HL-60/S4 (cell line): ENCODE results near the gene ENTPD8.

ENCODE experiments used
- in situ Hi-C: fragments of 300-500 bp; cut with MboI; formaldehyde crosslinking; loops from 2 replicates; pipeline ENCODE4 v1.14.3; 2022; ENCODE audit warnings: low sequenced_read_pairs

Gene ENTPD8

GRCh38 chr9:137448602-137448962 is 7.4 kb upstream of the ENTPD8 start:
- in situ Hi-C loops = no loop called here

GRCh38 chr9:137447722-137448601 is 6.8 kb upstream of the ENTPD8 start:
- in situ Hi-C loops = no loop called here

GRCh38 chr9:137446851-137447471 is 5.8 kb upstream of the ENTPD8 start:
- in situ Hi-C loops = no loop called here

- in situ Hi-C loops = no loop called here
These were observed 4.8 kb upstream of the ENTPD8 start for GRCh38 chr9:137445930-137446431.

- in situ Hi-C loops = no loop called here
These were observed 4.2 kb upstream of the ENTPD8 start for GRCh38 chr9:137445275-137445807.

- in situ Hi-C loops = no loop called here
These were observed 3.1 kb upstream of the ENTPD8 start for GRCh38 chr9:137444106-137444790.

- in situ Hi-C loops = no loop called here
These were observed 771 bp upstream of the ENTPD8 start for GRCh38 chr9:137441935-137442321.

GRCh38 chr9:137439158-137439714 is 1.9 kb downstream of the ENTPD8 start:
- in situ Hi-C loops = no loop called here

- in situ Hi-C loops = no loop called here
These were observed 2.5 kb downstream of the ENTPD8 start for GRCh38 chr9:137438591-137439157.

GRCh38 chr9:137437691-137438590 is 3.2 kb downstream of the ENTPD8 start:
- in situ Hi-C loops = no loop called here

GRCh38 chr9:137436761-137437600 is 4.2 kb downstream of the ENTPD8 start:
- in situ Hi-C loops = no loop called here

- in situ Hi-C loops = no loop called here
These were observed 5.0 kb downstream of the ENTPD8 start for GRCh38 chr9:137435980-137436760.

GRCh38 chr9:137435381-137435891 is 5.7 kb downstream of the ENTPD8 start:
- in situ Hi-C loops = no loop called here

- in situ Hi-C loops = no loop called here
These were observed 6.4 kb downstream of the ENTPD8 start for GRCh38 chr9:137434498-137435380.

GRCh38 chr9:137433916-137434431 is 7.2 kb downstream of the ENTPD8 start:
- in situ Hi-C loops = no loop called here

- in situ Hi-C loops = no loop called here
These were observed 7.7 kb downstream of the ENTPD8 start for GRCh38 chr9:137433349-137433915.
